ENCODE measurements around the gene GRAMD2A. TPM values are rescaled to one million over a fixed set of nuclear protein-coding genes. Genes with fewer than 3 reads are reported as not detected.

GRAMD2A gene
- total and polyA plus RNA-seq, 2 experiments from 2014 or later = 0.70 to 2.8 TPM

GRCh38 chr15:72235298-72235697, 37.7 kb upstream of the GRAMD2A start:
- Histone ChIP-seq H3K36me3 (ENCODE audit: insufficient read depth) (no peaks in the 10 kb centered on the region), H2AFZ (no peak overlapping the region), H3F3A (replicated peaks; ENCODE audit: low read depth) (0 out of 2 replicates have a peak, but pooled peaks cover 5% of the 10 kb centered on the region), H3K79me2 (replicated peaks; ENCODE audit: insufficient read depth) (peaks cover 6% of the 10 kb centered on the region), H3K4me1 (ENCODE audit: insufficient read depth) (peaks cover 18% of the 10 kb centered on the region), H4K20me1 (replicated peaks; ENCODE audit: insufficient read depth) (no peaks in the 10 kb centered on the region; the same call in 1 of the 2 replicates), H3K4me2 (no peak overlapping the region), H3K27me3 (ENCODE audit: insufficient read depth) (no peaks in the 10 kb centered on the region), H3K4me3 (no peak overlapping the region), H3K27ac (ENCODE audit: low read depth) (no peak overlapping the region), H3K9me2 (ENCODE audit: insufficient read depth) (no peaks in the 10 kb centered on the region)
- H3K27me3 Mint-ChIP-seq (ENCODE audit: insufficient read depth, low read depth, poor library complexity) = peaks cover 60% of the 10 kb centered on the region
- no peak overlapping the region for H3K27ac Mint-ChIP-seq
- TF ChIP-seq ZNF331 (CRISPR knock-in tag; IDR thresholded peaks at IDR 0.05; ENCODE audit: low read depth) (no peak), POLR2AphosphoS5 (IDR thresholded peaks at IDR 0.05; ENCODE audit: low read depth) (no peak), EZH2 (IDR thresholded peaks at IDR 0.05; ENCODE audit: low read depth, unreplicated experiment) (no peak), EZH2phosphoT487 (IDR thresholded peaks at IDR 0.05; ENCODE audit: unreplicated experiment) (no peak), CREB1 (CRISPR knock-in tag; IDR thresholded peaks at IDR 0.05; ENCODE audit: low read depth) (no peak), JUNB (IDR thresholded peaks at IDR 0.05; ENCODE audit: unreplicated experiment) (no peak), REST (IDR thresholded peaks at IDR 0.05; ENCODE audit: unreplicated experiment) (no peak), CTCF (conservative IDR thresholded peaks at IDR 0.05; ENCODE audit: low read depth in 2 of 2) (no peak), NANOG (IDR thresholded peaks at IDR 0.05; ENCODE audit: borderline replicate concordance) (no peak), ZNF114 (CRISPR knock-in tag; IDR thresholded peaks at IDR 0.05) (no peak), ZNF462 (CRISPR knock-in tag; IDR thresholded peaks at IDR 0.05) (no peak)
- H3K4me1 Mint-ChIP-seq = peaks cover 26% of the 10 kb centered on the region
- DNase-seq (ENCODE audit: low spot score) (no peak), ATAC-seq (no peak)
- no peaks in the 10 kb centered on the region for H3K9me3 Mint-ChIP-seq
- peaks cover 6% of the 10 kb centered on the region; the same call in 2 of the 3 replicates for H3K36me3 Mint-ChIP-seq (ENCODE audit: low read depth)
- no peak overlapping the region for H3K4me3 Mint-ChIP-seq

All from GM23338 (cell line).